ENCODE data around the gene SCN10A. TPM values are rescaled to one million over a fixed set of nuclear protein-coding genes. Genes with fewer than 3 reads are reported as not detected.

Gene SCN10A
- total RNA-seq, 1 donor from 2014 or later = not detected

DNA sequence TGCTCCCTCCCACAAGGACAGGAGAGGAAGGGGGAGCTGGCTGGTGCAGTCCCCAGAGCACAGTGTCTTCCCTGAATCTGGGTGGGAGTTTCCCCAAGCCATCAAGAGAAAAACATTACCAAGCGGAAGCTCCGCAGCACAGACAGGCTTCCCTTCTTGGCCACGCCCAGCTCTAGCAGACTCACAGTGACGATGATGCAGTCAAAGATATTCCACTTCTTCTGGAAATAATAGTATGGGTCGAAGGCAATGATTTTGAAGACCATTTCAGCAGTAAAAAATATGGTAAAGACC is 76.7 kb downstream of the SCN10A start:
- H3K4me1 Mint-ChIP-seq (ENCODE audit: low read depth, unreplicated experiment) = no peaks in the 10 kb centered on the region
- no peaks in the 10 kb centered on the region for H3K36me3 Mint-ChIP-seq (ENCODE audit: unreplicated experiment)
- TF ChIP-seq, protein P1, sequence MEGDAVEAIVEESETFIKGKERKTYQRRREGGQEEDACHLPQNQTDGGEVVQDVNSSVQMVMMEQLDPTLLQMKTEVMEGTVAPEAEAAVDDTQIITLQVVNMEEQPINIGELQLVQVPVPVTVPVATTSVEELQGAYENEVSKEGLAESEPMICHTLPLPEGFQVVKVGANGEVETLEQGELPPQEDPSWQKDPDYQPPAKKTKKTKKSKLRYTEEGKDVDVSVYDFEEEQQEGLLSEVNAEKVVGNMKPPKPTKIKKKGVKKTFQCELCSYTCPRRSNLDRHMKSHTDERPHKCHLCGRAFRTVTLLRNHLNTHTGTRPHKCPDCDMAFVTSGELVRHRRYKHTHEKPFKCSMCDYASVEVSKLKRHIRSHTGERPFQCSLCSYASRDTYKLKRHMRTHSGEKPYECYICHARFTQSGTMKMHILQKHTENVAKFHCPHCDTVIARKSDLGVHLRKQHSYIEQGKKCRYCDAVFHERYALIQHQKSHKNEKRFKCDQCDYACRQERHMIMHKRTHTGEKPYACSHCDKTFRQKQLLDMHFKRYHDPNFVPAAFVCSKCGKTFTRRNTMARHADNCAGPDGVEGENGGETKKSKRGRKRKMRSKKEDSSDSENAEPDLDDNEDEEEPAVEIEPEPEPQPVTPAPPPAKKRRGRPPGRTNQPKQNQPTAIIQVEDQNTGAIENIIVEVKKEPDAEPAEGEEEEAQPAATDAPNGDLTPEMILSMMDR (IDR thresholded peaks at IDR 0.05; ENCODE audit: partially characterized antibody, unreplicated experiment) = no peak
- no peak overlapping the region for H3K27ac Mint-ChIP-seq (ENCODE audit: unreplicated experiment)
- no peak overlapping the region for H3K4me3 Mint-ChIP-seq (ENCODE audit: unreplicated experiment)
- no peak for DNase-seq
- no peaks in the 10 kb centered on the region for H3K27me3 Mint-ChIP-seq (ENCODE audit: unreplicated experiment)
- H3K9me3 Mint-ChIP-seq (ENCODE audit: unreplicated experiment) = peaks cover 2% of the 10 kb centered on the region

DNA sequence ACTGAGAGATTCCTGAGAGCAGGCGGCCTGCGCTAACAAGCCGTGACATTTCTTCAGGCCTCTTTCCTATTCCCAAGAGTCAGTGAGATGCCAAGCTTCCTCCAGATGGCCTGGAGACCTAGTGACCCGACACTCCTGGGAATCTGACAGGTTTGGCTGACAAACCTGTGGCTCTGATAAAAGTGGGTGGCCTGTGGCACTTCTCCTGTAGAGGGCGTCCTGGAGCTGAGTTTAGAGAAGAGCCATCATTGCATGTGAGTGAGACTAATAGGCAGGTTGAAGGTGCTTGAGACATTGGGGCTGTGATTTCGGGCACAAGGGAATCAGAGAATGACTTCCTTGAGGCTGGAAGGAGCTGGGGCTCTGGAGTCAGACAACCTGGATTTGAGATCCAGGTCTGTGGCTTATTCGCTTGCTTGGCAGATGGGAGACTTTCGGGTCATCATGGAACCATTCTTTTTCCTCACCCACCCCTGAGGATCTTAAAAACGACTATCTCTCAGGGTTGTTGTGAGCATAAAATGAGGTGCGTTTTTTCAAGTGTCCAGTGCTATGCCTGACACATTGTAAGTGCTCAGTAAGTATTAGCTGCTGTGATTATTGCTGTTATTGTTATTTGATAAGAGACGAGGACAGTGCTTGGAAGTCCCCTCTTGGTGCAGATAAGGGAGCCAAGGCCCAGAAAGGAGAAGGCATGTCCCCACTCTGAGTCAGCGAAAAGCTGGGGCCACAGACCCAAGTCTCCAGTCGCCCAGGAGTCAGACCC is 77.2 kb downstream of the SCN10A start:
- Mint-ChIP-seq H3K9me3 (ENCODE audit: unreplicated experiment) (peaks cover 2% of the 10 kb centered on the region), H3K36me3 (ENCODE audit: unreplicated experiment) (no peaks in the 10 kb centered on the region), H3K4me1 (ENCODE audit: low read depth, unreplicated experiment) (no peaks in the 10 kb centered on the region), H3K4me3 (ENCODE audit: unreplicated experiment) (no peak overlapping the region), H3K27ac (ENCODE audit: unreplicated experiment) (no peak overlapping the region), H3K27me3 (ENCODE audit: unreplicated experiment) (no peaks in the 10 kb centered on the region)
- DNase-seq = peak; percentile 62
- TF ChIP-seq, protein P1 (IDR thresholded peaks at IDR 0.05; ENCODE audit: partially characterized antibody, unreplicated experiment) = peak; percentile 61

DNA sequence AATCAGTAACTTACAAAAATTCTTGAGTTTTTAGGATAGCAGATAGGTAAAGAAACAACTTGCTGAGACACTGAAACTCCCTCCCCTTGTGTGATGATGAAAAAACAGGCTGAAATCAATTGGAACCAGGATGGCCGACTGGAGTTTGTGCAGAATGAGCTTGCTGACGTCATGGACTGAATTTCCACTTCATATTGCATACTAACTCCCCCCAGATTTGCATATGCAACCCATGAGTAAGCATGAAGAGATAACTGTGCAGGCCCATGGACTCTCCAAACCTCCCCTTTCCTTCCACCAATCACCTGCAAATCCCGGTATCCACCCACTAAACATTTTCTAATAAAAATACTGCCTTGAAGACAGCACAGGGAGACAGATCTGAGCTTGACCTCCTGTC is 84.5 kb downstream of the SCN10A start:
- Mint-ChIP-seq H3K4me1 (ENCODE audit: low read depth, unreplicated experiment) (peaks cover under 1% of the 10 kb centered on the region), H3K27ac (ENCODE audit: unreplicated experiment) (no peak overlapping the region), H3K9me3 (ENCODE audit: unreplicated experiment) (peaks cover 4% of the 10 kb centered on the region), H3K27me3 (ENCODE audit: unreplicated experiment) (no peaks in the 10 kb centered on the region), H3K36me3 (ENCODE audit: unreplicated experiment) (peaks cover 5% of the 10 kb centered on the region), H3K4me3 (ENCODE audit: unreplicated experiment) (no peak overlapping the region)
- TF ChIP-seq, protein P1 (IDR thresholded peaks at IDR 0.05; ENCODE audit: partially characterized antibody, unreplicated experiment) = no peak
- DNase-seq = no peak

DNA sequence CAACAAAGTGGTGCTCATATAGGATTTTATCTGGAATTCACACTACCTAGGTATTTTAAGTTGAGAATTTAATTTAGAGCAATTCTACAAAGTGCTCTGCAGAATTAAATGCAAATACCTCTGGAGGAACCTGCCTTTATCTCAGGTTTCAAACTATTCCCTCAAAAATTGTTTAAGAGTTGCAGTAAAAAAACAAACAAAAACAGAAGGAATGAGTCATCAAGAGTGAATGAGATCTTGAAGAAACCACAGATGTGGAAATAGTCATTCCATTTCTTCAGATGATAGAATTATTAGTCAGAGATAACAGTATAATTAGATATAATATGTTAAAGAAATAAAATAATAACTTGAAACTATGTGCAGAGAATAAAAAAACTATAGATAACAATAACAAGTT is 85.7 kb downstream of the SCN10A start:
- peaks cover 9% of the 10 kb centered on the region for H3K4me1 Mint-ChIP-seq (ENCODE audit: low read depth, unreplicated experiment)
- H3K4me3 Mint-ChIP-seq (ENCODE audit: unreplicated experiment) = no peak overlapping the region
- H3K27me3 Mint-ChIP-seq (ENCODE audit: unreplicated experiment) = no peaks in the 10 kb centered on the region
- H3K9me3 Mint-ChIP-seq (ENCODE audit: unreplicated experiment) = peaks cover 2% of the 10 kb centered on the region
- TF ChIP-seq, protein P1 (IDR thresholded peaks at IDR 0.05; ENCODE audit: partially characterized antibody, unreplicated experiment) = no peak
- no peak overlapping the region for H3K27ac Mint-ChIP-seq (ENCODE audit: unreplicated experiment)
- H3K36me3 Mint-ChIP-seq (ENCODE audit: unreplicated experiment) = peaks cover 5% of the 10 kb centered on the region
- no peak for DNase-seq

DNA sequence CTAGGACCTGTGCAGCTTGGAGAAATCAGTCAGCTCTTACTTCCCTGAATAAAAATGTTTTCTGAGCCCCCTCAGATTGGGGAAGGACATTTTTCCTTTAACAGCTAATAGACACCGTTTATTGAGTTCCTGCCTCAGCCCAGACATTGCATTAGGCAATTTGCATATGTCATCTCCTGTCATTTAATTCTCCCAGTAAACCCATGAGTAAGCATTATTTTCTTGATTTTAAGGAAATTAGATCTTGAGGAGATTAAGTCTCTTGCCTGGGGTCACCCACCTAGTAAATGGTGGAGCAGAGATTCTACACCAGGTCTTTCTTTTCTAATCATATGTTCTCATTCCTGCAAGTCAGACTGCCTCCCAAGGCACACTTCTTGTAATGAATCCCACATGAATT is 88.0 kb downstream of the SCN10A start:
- no peak overlapping the region for H3K27ac Mint-ChIP-seq (ENCODE audit: unreplicated experiment)
- H3K36me3 Mint-ChIP-seq (ENCODE audit: unreplicated experiment) = peaks cover 5% of the 10 kb centered on the region
- DNase-seq = no peak
- no peaks in the 10 kb centered on the region for H3K27me3 Mint-ChIP-seq (ENCODE audit: unreplicated experiment)
- TF ChIP-seq, protein P1 (IDR thresholded peaks at IDR 0.05; ENCODE audit: partially characterized antibody, unreplicated experiment) = no peak
- peaks cover 16% of the 10 kb centered on the region for H3K4me1 Mint-ChIP-seq (ENCODE audit: low read depth, unreplicated experiment)
- H3K4me3 Mint-ChIP-seq (ENCODE audit: unreplicated experiment) = no peak overlapping the region
- peaks cover 5% of the 10 kb centered on the region for H3K9me3 Mint-ChIP-seq (ENCODE audit: unreplicated experiment)

Measured in glutamatergic neuron (in vitro differentiated cells).